ENCODE data around the gene TRIM25. TPM values are rescaled to one million over a fixed set of nuclear protein-coding genes. Genes with fewer than 3 reads are reported as not detected.

TRIM25 gene
- total RNA-seq, 2 donors from 2014 or later: 32.2 to 40.6 TPM

- H3K27ac ChIP-seq: no peak overlapping the region
- H3K4me1 ChIP-seq (ENCODE audit: control insufficient read depth in 1 of 2, low read depth in 2 of 2): no peaks in the 10 kb centered on the region
- TF ChIP-seq CTCF (IDR thresholded peaks at IDR 0.05): no peak
- DNase-seq (ENCODE audit: low spot score) (no peak), ATAC-seq (ENCODE audit: insufficient number of reproducible peaks, low FRiP score, low read depth) (no peak)
- H3K4me3 ChIP-seq: no peak overlapping the region
- H3K27me3 ChIP-seq (replicated peaks; ENCODE audit: insufficient read depth): no peaks in the 10 kb centered on the region
- no peaks in the 10 kb centered on the region for H3K36me3 ChIP-seq
- H3K9me3 ChIP-seq: no peaks in the 10 kb centered on the region
These were observed 12.9 kb upstream of the TRIM25 start for GRCh38 chr17:56926704-56927103.

DNA sequence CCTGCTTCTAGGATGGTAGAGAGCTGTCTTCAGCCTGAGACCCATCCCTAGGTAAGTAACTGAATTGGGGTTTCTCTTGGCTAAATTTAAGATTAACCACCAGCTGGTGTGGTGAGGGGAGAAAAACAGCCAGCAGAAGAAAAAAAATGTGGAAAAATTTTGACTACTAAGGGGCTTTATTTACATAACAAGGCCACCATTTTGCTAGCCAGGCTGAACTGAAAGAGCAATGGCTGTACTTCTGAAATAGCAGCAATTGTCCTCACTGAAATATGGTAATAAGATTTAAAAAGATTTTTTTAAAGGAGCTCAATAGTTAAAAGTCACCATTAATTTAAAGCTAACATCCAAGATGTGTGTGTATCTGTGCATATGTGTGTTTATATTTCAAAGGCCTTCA, 12.4 kb upstream of the TRIM25 start:
- TF ChIP-seq CTCF (IDR thresholded peaks at IDR 0.05): no peak
- Histone ChIP-seq H3K27me3 (replicated peaks; ENCODE audit: insufficient read depth) (no peaks in the 10 kb centered on the region), H3K36me3 (no peaks in the 10 kb centered on the region), H3K27ac (no peak overlapping the region), H3K4me3 (no peak overlapping the region), H3K9me3 (no peaks in the 10 kb centered on the region), H3K4me1 (ENCODE audit: control insufficient read depth in 1 of 2, low read depth in 2 of 2) (no peaks in the 10 kb centered on the region)
- no peak for DNase-seq (ENCODE audit: low spot score)
- no peak for ATAC-seq (ENCODE audit: insufficient number of reproducible peaks, low FRiP score, low read depth)

DNA sequence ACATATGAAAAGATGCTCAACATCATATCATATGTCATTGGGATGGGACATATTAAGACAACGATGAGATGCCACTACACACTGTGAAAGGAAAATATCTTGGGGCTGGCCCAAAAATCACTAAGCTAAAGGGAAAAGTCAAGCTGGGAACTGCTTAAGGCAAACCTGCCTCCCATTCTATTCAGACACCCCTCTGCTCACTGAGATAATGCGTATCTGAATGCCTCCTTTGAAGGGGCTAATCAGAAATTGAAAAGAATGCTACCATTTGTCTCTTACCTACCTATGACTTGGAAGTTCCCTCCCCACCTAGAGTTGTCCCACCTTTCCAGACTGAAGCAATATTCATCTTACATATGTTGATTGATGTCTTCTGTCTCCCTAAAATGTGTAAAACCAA, 11.2 kb upstream of the TRIM25 start:
- Histone ChIP-seq H3K27me3 (replicated peaks; ENCODE audit: insufficient read depth) (no peaks in the 10 kb centered on the region), H3K27ac (no peak overlapping the region), H3K9me3 (no peaks in the 10 kb centered on the region), H3K4me3 (no peak overlapping the region), H3K4me1 (ENCODE audit: control insufficient read depth in 1 of 2, low read depth in 2 of 2) (no peaks in the 10 kb centered on the region), H3K36me3 (no peaks in the 10 kb centered on the region)
- TF ChIP-seq CTCF (IDR thresholded peaks at IDR 0.05): no peak
- ATAC-seq (ENCODE audit: insufficient number of reproducible peaks, low FRiP score, low read depth) (no peak), DNase-seq (ENCODE audit: low spot score) (no peak)

- ATAC-seq (ENCODE audit: insufficient number of reproducible peaks, low FRiP score, low read depth) (no peak), DNase-seq (ENCODE audit: low spot score) (no peak)
- peaks cover 14% of the 10 kb centered on the region in 2 donors for H3K4me1 ChIP-seq (ENCODE audit: control insufficient read depth in 1 of 2, low read depth in 2 of 2)
- no peak overlapping the region for H3K27ac ChIP-seq
- H3K4me3 ChIP-seq: no peak overlapping the region
- TF ChIP-seq CTCF (IDR thresholded peaks at IDR 0.05): no peak
- no peaks in the 10 kb centered on the region for H3K27me3 ChIP-seq (replicated peaks; ENCODE audit: insufficient read depth)
- no peaks in the 10 kb centered on the region for H3K36me3 ChIP-seq
- no peaks in the 10 kb centered on the region for H3K9me3 ChIP-seq
These were observed 5.9 kb upstream of the TRIM25 start for GRCh38 chr17:56919717-56920116.

DNA sequence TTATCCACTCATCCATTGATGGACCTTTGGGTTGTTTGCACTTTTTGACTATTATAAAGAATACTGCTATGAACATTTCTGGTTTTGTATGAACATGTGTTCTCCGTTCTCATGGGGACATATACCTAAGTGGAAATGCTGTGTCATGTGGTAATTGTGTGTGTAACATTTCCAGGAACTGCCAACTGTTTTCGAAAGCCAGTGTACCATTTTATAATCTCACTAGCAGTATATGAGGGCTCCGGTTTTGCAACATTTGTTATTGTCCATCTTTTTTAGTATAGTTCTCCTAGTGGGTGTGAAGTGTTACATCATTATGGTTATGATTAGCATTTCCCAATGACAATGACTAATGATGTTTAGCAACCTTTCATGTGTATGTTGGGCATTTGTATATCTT, 5.1 kb upstream of the TRIM25 start:
- DNase-seq (ENCODE audit: low spot score) (no peak), ATAC-seq (ENCODE audit: insufficient number of reproducible peaks, low FRiP score, low read depth) (no peak)
- TF ChIP-seq CTCF (IDR thresholded peaks at IDR 0.05): no peak

More for the DNA sequence above, 5.1 kb upstream of the TRIM25 start:
- Histone ChIP-seq H3K4me1 (ENCODE audit: control insufficient read depth in 1 of 2, low read depth in 2 of 2) (peaks cover 14% of the 10 kb centered on the region in 2 donors), H3K9me3 (no peaks in the 10 kb centered on the region), H3K4me3 (no peak overlapping the region), H3K36me3 (no peaks in the 10 kb centered on the region), H3K27me3 (replicated peaks; ENCODE audit: insufficient read depth) (no peaks in the 10 kb centered on the region), H3K27ac (no peak overlapping the region)

All from thoracic aorta (tissue), 2 donors.